NT2/D1 (cell line): ENCODE results near the gene RBFOX1.

ENCODE experiments used
- DNase-seq: peaks from one replicate; pipeline ENCODE4 v3.0.0-alpha.2; 2011; ENCODE audit warnings: low read depth, low spot score
- H3K27me3 ChIP-seq: 2 replicates; pipeline ENCODE4 v1.6.0; 2011; ENCODE audit warnings: mild to moderate bottlenecking; ENCODE audit not compliant: insufficient read length, insufficient read depth
- H3K36me3 ChIP-seq: 2 replicates; pipeline ENCODE4 v1.6.1; 2011; ENCODE audit warnings: mild to moderate bottlenecking, low read length, mixed read lengths; ENCODE audit not compliant: insufficient read depth, insufficient read length
- H3K4me1 ChIP-seq: 2 replicates; pipeline ENCODE4 v1.5.1; 2011; ENCODE audit not compliant: insufficient read depth, insufficient read length
- H3K4me3 ChIP-seq: 2 replicates; pipeline ENCODE4 v1.5.1; 2011; ENCODE audit warnings: low read depth; ENCODE audit not compliant: insufficient read length
- H3K9ac ChIP-seq: 2 replicates; pipeline ENCODE4 v1.6.0; 2011; ENCODE audit warnings: low read depth; ENCODE audit not compliant: insufficient read length
- H3K9me3 ChIP-seq: 2 replicates; pipeline ENCODE4 v1.5.1; 2011; ENCODE audit warnings: mild to moderate bottlenecking, low read length; ENCODE audit not compliant: insufficient read depth
- SUZ12 ChIP-seq: IDR thresholded peaks from 2 replicates; pipeline ENCODE4 v1.6.1; 2011; ENCODE audit not compliant: insufficient read length, insufficient read depth; ENCODE audit errors: extremely low read depth
- YY1 ChIP-seq: IDR thresholded peaks from 2 replicates; pipeline ENCODE4 v1.6.1; 2011; ENCODE audit not compliant: insufficient read length, insufficient read depth
- ZNF274 ChIP-seq: IDR thresholded peaks from 2 replicates; pipeline ENCODE4 v1.6.1; 2011; ENCODE audit warnings: mild to moderate bottlenecking, low read depth, low read length

Gene RBFOX1

GRCh38 chr16:7361416-7362129 lies 28.9 kb downstream of the RBFOX1 start:
- no peaks in the 10 kb centered on the region for H3K4me1 ChIP-seq
- H3K27me3 ChIP-seq = no peaks in the 10 kb centered on the region
- no peaks in the 10 kb centered on the region for H3K36me3 ChIP-seq
- no peak overlapping the region for H3K9ac ChIP-seq
- H3K9me3 ChIP-seq = no peaks in the 10 kb centered on the region
- H3K4me3 ChIP-seq = no peak overlapping the region
- DNase-seq = no peak
- no peak for TF ChIP-seq SUZ12
- no peak for TF ChIP-seq YY1
- no peak for TF ChIP-seq ZNF274

DNA sequence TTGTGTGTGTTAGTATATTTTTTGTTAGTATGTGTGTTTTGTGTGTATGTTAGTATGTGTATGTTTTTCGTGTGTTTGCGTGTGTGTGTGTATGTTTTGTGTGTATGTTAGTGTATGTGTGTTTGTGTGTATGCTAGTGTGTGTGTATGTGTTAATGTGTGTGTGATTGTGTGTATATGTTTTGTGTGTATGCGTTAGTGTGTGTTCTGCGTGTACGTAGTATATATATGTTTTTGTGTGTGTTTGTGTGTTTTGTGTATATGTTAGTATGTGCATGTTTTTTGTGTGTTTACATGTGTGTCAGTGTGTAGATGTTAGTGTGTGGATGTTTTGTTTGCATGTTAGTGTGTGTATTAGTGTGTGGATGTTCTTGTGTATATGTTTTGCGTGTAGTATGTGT lies 29.6 kb downstream of the RBFOX1 start:
- TF ChIP-seq YY1 (no peak), SUZ12 (no peak), ZNF274 (no peak)
- Histone ChIP-seq H3K9ac (no peak overlapping the region), H3K9me3 (no peaks in the 10 kb centered on the region), H3K27me3 (no peaks in the 10 kb centered on the region), H3K36me3 (no peaks in the 10 kb centered on the region), H3K4me3 (no peak overlapping the region), H3K4me1 (no peaks in the 10 kb centered on the region)
- DNase-seq = no peak

GRCh38 chr16:7363422-7364417 lies 31.1 kb downstream of the RBFOX1 start:
- no peaks in the 10 kb centered on the region for H3K27me3 ChIP-seq
- TF ChIP-seq ZNF274 (no peak), SUZ12 (no peak), YY1 (no peak)
- no peak for DNase-seq

GRCh38 chr16:7366041-7366440 lies 33.4 kb downstream of the RBFOX1 start:
- no peak overlapping the region for H3K4me3 ChIP-seq
- H3K36me3 ChIP-seq = no peaks in the 10 kb centered on the region
- H3K4me1 ChIP-seq = peaks cover 3% of the 10 kb centered on the region
- no peak overlapping the region for H3K9ac ChIP-seq
- TF ChIP-seq YY1 (no peak), SUZ12 (no peak), ZNF274 (no peak)
- no peaks in the 10 kb centered on the region for H3K9me3 ChIP-seq
- no peaks in the 10 kb centered on the region for H3K27me3 ChIP-seq
- DNase-seq = no peak

More at GRCh38 chr16:7363422-7364417, 31.1 kb downstream of the RBFOX1 start:
- Histone ChIP-seq H3K4me1 (no peaks in the 10 kb centered on the region), H3K4me3 (no peak overlapping the region), H3K9ac (no peak overlapping the region), H3K9me3 (no peaks in the 10 kb centered on the region), H3K36me3 (no peaks in the 10 kb centered on the region)

GRCh38 chr16:7366993-7367880 lies 34.6 kb downstream of the RBFOX1 start:
- H3K4me3 ChIP-seq = no peak overlapping the region
- H3K9ac ChIP-seq = no peak overlapping the region
- H3K36me3 ChIP-seq = no peaks in the 10 kb centered on the region
- peaks cover 3% of the 10 kb centered on the region for H3K4me1 ChIP-seq
- no peak for DNase-seq
- no peak for TF ChIP-seq ZNF274
- TF ChIP-seq YY1 = no peak
- TF ChIP-seq SUZ12 = no peak
- no peaks in the 10 kb centered on the region for H3K9me3 ChIP-seq
- no peaks in the 10 kb centered on the region for H3K27me3 ChIP-seq

DNA sequence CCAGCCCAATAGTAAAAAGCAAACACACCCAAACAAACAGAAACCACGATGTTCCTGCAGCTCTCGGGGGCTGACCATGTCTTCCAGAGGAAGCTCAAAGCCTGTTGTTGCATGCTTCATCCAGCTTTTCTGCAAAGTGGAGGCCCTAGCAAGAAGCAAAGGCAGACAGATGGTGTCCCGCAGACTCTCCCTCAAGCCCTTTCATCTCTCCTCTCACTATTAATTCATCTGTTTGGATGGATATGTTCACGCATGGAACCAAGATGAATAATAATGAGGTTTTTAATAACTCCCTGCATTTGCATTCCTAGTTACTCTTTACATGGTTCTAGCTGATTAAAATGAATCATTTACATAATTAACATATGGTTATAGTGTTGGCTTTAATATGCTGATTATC lies 36.6 kb downstream of the RBFOX1 start:
- TF ChIP-seq ZNF274 (no peak), YY1 (no peak), SUZ12 (no peak)

More for the DNA sequence above, 36.6 kb downstream of the RBFOX1 start:
- Histone ChIP-seq H3K4me1 (peaks cover 3% of the 10 kb centered on the region), H3K9me3 (no peaks in the 10 kb centered on the region), H3K27me3 (no peaks in the 10 kb centered on the region), H3K4me3 (no peak overlapping the region), H3K36me3 (no peaks in the 10 kb centered on the region), H3K9ac (no peak overlapping the region)
- DNase-seq = no peak
